ENCODE measurements around the gene MYO3A.

DNA sequence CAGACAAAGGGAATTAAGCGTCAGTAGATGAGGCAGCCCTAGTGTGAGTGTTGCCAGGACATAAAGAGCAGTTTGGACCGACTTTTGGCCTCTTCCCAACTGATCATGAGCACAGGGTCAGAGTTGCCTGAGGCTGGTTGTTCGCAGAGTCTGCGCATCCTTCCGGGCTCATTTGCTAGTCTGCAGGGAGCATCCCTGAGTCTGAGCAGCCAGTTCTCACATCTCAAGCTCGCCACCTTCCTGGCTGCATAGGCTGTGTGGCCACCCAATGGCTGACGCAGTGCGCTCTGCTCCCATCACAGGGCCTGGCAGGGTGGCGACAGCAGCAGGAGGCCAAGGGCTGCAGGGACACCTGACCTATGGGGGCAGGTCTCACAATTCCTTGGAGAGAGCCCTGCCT is 287.5 kb downstream of the MYO3A start:
- TF ChIP-seq, protein P1, sequence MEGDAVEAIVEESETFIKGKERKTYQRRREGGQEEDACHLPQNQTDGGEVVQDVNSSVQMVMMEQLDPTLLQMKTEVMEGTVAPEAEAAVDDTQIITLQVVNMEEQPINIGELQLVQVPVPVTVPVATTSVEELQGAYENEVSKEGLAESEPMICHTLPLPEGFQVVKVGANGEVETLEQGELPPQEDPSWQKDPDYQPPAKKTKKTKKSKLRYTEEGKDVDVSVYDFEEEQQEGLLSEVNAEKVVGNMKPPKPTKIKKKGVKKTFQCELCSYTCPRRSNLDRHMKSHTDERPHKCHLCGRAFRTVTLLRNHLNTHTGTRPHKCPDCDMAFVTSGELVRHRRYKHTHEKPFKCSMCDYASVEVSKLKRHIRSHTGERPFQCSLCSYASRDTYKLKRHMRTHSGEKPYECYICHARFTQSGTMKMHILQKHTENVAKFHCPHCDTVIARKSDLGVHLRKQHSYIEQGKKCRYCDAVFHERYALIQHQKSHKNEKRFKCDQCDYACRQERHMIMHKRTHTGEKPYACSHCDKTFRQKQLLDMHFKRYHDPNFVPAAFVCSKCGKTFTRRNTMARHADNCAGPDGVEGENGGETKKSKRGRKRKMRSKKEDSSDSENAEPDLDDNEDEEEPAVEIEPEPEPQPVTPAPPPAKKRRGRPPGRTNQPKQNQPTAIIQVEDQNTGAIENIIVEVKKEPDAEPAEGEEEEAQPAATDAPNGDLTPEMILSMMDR (IDR thresholded peaks at IDR 0.05): no peak
- TF ChIP-seq POLR2A (IDR thresholded peaks at IDR 0.05; ENCODE audit: low read depth) (no peak), EP300 (IDR thresholded peaks at IDR 0.05) (no peak)

All from esophagus muscularis mucosa (tissue), 4 donors.